ENCODE results near the gene COL4A2.

GRCh38 chr13:110350509-110350908, 43.4 kb downstream of the COL4A2 start:
- TF ChIP-seq CTCF (IDR thresholded peaks at IDR 0.05) = no peak
- TF ChIP-seq POLR2A (IDR thresholded peaks at IDR 0.05) = no peak

Measured in right lobe of liver (tissue), 4 donors.